Transverse colon (tissue), 4 donors: ENCODE data around the gene TNFRSF14. TPM values are rescaled to one million over a fixed set of nuclear protein-coding genes. Genes with fewer than 3 reads are reported as not detected.

ENCODE experiments used
- DNase-seq: peaks from one replicate; pipeline ENCODE4 v3.0.0-alpha.2; 2019
- H3K27ac ChIP-seq, 4 donors: fragments of 200-600 bp; sonication (generic); 2 replicates each; pipeline ENCODE4 v1.5.1; 2016 to 2018; ENCODE audit warnings: inconsistent platforms in 4 of 4
- H3K27me3 ChIP-seq: fragments of 200-600 bp; sonication (generic); 2 replicates; pipeline ENCODE4 v1.5.1; 2017; ENCODE audit warnings: inconsistent platforms
- H3K36me3 ChIP-seq, 4 donors: fragments of 200-600 bp; sonication (generic); 2 replicates each; pipeline ENCODE4 v1.5.1; 2017 to 2019; ENCODE audit warnings: inconsistent platforms in 4 of 4
- H3K4me1 ChIP-seq, 4 donors: fragments of 200-600 bp; sonication (generic); 2 replicates each; pipeline ENCODE4 v1.5.1; 2017 to 2020; ENCODE audit warnings: inconsistent platforms in 4 of 4
- H3K4me3 ChIP-seq, 4 donors: fragments of 200-600 bp; sonication (generic); 1 replicate in 1 of 4; 2 replicates in 3 of 4; pipeline versions ENCODE4 v1.5.1 to v1.6.1; 2017 to 2019; ENCODE audit warnings: inconsistent platforms in 4 of 4
- H3K9me3 ChIP-seq, 2 donors: fragments of 200-600 bp; sonication (generic); 2 replicates each; pipeline ENCODE4 v1.5.1; 2017 to 2019; ENCODE audit warnings: inconsistent platforms in 2 of 2
- CTCF ChIP-seq, 5 experiments: fragments of 200-600 bp in 3 of 5; fragments of 450-650 bp in 2 of 5; sonication (generic) in 3 of 5; IDR thresholded peaks; 1 replicate in 2 of 5; 2 replicates in 3 of 5; pipeline ENCODE4 v1.5.1; 2016 to 2017; ENCODE audit warnings: antibody characterized with exemption in 5 of 5, inconsistent platforms in 3 of 5, mild to moderate bottlenecking in 2 of 5, moderate library complexity in 1 of 5
- EP300 ChIP-seq: sonication (generic); formaldehyde crosslinking; IDR thresholded peaks from one replicate; pipeline ENCODE4 v1.6.1; 2017; ENCODE audit warnings: antibody characterized with exemption, low read depth
- POLR2A ChIP-seq: fragments of 450-650 bp; IDR thresholded peaks from one replicate; pipeline ENCODE4 v1.6.1; 2016; ENCODE audit warnings: antibody characterized with exemption, mild to moderate bottlenecking, moderate library complexity
- POLR2AphosphoS5 ChIP-seq, 3 donors: sonication (generic); formaldehyde crosslinking; IDR thresholded peaks; one replicate each; pipeline ENCODE4 v1.6.1; 2016; ENCODE audit warnings: antibody characterized with exemption in 3 of 3
- WGBS, 2 donors: methylation state at CpG; one replicate each; pipeline ENCODE4 v1.1.5; 2018; ENCODE audit warnings: low coverage in 1 of 2; 5-methylcytosine and 5-hydroxymethylcytosine counted together
- in situ Hi-C, 4 donors: fragments of 200-750 bp; cut with MboI; loops; one replicate each; pipeline versions ENCODE4 v1.15.0 to v1.15.1; 2017; ENCODE audit warnings: low sequenced_read_pairs in 3 of 4, low pct_ligation_motif_present in 1 of 4, low pct_unique_long_range_greater_than_20kb in 1 of 4
- intact Hi-C: fragments of 100-400 bp; cut with DNase I; formaldehyde crosslinking; loops from one replicate; pipeline ENCODE4 v1.15.1; 2023; ENCODE audit warnings: low total_unique reads
- total RNA-seq, 4 donors: library from RNA; depleted of rRNA; stranded (reverse); fragments of >200 nt; gene quantifications; one replicate each; pipeline ENCODE4 v1.1.0, GENCODE V29; 2016

Gene TNFRSF14
- total RNA-seq, 4 donors from 2014 or later = 178 to 758 (median 278) TPM

- intact Hi-C loops (no loop called here), in situ Hi-C loops (no loop called here)
- H3K4me1 ChIP-seq = no peaks in the 10 kb centered on the region
- H3K36me3 ChIP-seq = peaks cover 0 to 75% (median 35%) of the 10 kb centered on the region in 4 donors
- no peak for TF ChIP-seq POLR2AphosphoS5 (IDR thresholded peaks at IDR 0.05)
- TF ChIP-seq CTCF (IDR thresholded peaks at IDR 0.05) = no peak
- TF ChIP-seq EP300 = no peak
- TF ChIP-seq POLR2A = no peak
- no peaks in the 10 kb centered on the region for H3K9me3 ChIP-seq
- no peaks in the 10 kb centered on the region for H3K27me3 ChIP-seq
- 95% methylated on average over 36 of the region's 43 CpGs; no CpG with 5 or more reads in 1 of the 2 donors for WGBS, 2 donors
- DNase-seq = no peak
- no peak overlapping the region for H3K27ac ChIP-seq
- H3K4me3 ChIP-seq = no peak overlapping the region
Measured at GRCh38 chr1:2513939-2514652, 42.1 kb upstream of the TNFRSF14 start.

DNA sequence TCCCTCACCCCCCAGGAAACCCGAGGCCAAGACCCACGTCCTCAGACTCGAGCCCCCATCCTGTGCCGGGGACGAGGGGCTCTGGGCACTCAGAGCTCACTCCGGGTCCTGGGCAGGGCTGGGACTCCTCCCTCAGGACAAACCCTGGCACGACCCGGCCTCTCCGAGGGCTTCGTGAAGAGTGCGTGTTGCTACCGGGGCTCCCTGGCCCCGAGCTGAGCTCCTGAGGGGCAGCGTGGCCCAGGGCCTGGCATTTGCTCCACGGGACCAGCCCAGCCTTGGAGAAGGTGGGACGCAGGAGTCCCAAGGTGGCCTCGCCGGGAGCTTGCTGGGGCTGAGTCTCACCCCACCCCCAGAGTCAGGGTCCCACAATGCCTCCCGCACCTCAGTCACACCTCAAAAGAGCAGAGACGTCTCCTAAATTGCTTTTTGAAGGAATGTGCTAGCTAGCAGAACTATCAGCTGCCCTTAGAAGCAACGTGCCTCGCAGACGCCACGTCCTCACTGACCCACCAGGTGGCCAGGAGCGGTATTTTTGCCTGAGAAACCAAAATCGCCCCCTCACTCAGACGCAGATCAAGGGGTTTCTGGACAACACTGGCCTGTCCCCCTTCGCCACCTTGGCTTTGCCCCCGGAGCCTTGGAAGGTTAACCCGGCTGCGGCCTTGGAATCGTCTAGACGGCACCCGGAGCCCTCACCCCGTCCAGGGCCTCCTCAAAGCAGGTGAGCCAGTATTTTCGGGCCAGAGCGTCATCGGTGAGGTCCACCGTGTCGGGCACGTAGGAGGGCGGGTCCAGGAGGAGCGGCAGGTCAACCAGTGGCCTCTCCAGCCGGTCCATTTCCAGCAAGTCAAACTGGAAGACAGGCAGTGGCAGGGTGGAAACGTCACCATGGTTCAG lies 41.1 kb upstream of the TNFRSF14 start:
- TF ChIP-seq POLR2A = no peak
- no peak for TF ChIP-seq POLR2AphosphoS5 (IDR thresholded peaks at IDR 0.05)
- no peak for TF ChIP-seq EP300
- no peak for TF ChIP-seq CTCF (IDR thresholded peaks at IDR 0.05)
- intact Hi-C loops = no loop called here
- Histone ChIP-seq H3K27ac (no peak overlapping the region), H3K36me3 (peaks cover 0 to 80% (median 36%) of the 10 kb centered on the region in 4 donors), H3K9me3 (no peaks in the 10 kb centered on the region), H3K27me3 (no peaks in the 10 kb centered on the region), H3K4me3 (no peak overlapping the region), H3K4me1 (no peaks in the 10 kb centered on the region)
- DNase-seq = no peak
- WGBS, 2 donors = 94 to 100% methylated on average over 4 to 42 of the region's 45 CpGs
- in situ Hi-C loops = no loop called here

DNA sequence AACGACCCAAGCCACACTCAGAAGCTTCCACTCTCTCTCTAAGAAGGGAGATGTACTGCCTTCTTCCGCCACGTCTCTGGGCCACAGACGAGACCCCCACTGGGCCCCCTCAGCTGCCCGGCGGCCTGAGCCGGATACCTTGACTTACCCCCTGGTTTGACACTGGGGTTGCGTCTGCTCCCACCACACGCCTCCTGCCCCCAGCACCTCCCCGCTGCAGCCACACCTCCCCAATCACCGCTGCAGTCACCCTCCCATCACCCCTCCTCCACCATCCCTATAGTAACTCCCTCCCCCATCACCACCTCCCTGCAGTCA lies 40.4 kb upstream of the TNFRSF14 start:
- no peaks in the 10 kb centered on the region for H3K4me1 ChIP-seq
- H3K27me3 ChIP-seq = no peaks in the 10 kb centered on the region
- WGBS, 2 donors = 92% methylated on average over 11 of the region's 11 CpGs; no CpG with 5 or more reads in 1 of the 2 donors
- intact Hi-C loops (no loop called here), in situ Hi-C loops (no loop called here)
- peaks cover 0 to 80% (median 36%) of the 10 kb centered on the region in 4 donors for H3K36me3 ChIP-seq
- TF ChIP-seq POLR2A = no peak
- TF ChIP-seq EP300 = no peak
- no peak for TF ChIP-seq POLR2AphosphoS5 (IDR thresholded peaks at IDR 0.05)
- no peak for TF ChIP-seq CTCF (IDR thresholded peaks at IDR 0.05)
- no peaks in the 10 kb centered on the region for H3K9me3 ChIP-seq
- H3K4me3 ChIP-seq = no peak overlapping the region
- H3K27ac ChIP-seq = no peak overlapping the region
- no peak for DNase-seq

DNA sequence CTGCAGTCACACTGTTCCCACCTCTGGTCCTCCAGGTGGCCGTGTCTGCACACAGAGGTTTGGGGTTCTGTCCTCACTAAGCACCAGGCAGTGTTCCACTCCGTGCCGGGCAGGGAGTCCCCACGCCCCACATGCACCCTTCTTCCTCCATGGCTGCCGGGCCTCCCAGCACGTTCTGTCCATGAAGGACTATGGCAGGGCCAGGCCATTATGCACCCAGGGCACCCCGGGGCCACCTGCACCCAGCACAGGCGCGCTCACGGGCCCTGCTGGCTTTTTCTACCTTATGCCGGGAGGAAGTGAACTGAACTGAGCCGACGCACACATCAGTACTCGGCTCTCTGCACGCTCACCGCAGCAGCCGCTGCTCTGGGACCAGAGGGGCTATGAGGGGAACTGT lies 40.0 kb upstream of the TNFRSF14 start:
- WGBS, 2 donors = 95% methylated on average over 17 of the region's 17 CpGs; no CpG with 5 or more reads in 1 of the 2 donors
- TF ChIP-seq EP300 = no peak
- DNase-seq = no peak
- Histone ChIP-seq H3K4me1 (no peaks in the 10 kb centered on the region), H3K9me3 (no peaks in the 10 kb centered on the region), H3K27me3 (no peaks in the 10 kb centered on the region), H3K4me3 (no peak overlapping the region), H3K36me3 (peaks cover 0 to 80% (median 36%) of the 10 kb centered on the region in 4 donors), H3K27ac (no peak overlapping the region)
- in situ Hi-C loops (no loop called here), intact Hi-C loops (no loop called here)
